OCI-LY3 (cell line): Measurements from ENCODE around the gene SRRM4.

Experiments used
- EZH2phosphoT487 ChIP-seq: fragments of 200-600 bp; shearing (Covaris generic); IDR thresholded peaks from 2 replicates; pipeline ENCODE4 v1.6.1; 2018; ENCODE audit warnings: antibody characterized with exemption, mixed run types, low read depth
- TF ChIP-seq, protein P1 (sequence below): fragments of 200-600, 300-600 bp; sonication (generic); IDR thresholded peaks from 2 replicates; pipeline ENCODE4 v1.5.1; 2014; ENCODE audit warnings: antibody characterized with exemption, low read length, low read depth

GRCh38 chr12:118964988-118965387, 16.4 kb upstream of the SRRM4 start:
- TF ChIP-seq, protein P1, sequence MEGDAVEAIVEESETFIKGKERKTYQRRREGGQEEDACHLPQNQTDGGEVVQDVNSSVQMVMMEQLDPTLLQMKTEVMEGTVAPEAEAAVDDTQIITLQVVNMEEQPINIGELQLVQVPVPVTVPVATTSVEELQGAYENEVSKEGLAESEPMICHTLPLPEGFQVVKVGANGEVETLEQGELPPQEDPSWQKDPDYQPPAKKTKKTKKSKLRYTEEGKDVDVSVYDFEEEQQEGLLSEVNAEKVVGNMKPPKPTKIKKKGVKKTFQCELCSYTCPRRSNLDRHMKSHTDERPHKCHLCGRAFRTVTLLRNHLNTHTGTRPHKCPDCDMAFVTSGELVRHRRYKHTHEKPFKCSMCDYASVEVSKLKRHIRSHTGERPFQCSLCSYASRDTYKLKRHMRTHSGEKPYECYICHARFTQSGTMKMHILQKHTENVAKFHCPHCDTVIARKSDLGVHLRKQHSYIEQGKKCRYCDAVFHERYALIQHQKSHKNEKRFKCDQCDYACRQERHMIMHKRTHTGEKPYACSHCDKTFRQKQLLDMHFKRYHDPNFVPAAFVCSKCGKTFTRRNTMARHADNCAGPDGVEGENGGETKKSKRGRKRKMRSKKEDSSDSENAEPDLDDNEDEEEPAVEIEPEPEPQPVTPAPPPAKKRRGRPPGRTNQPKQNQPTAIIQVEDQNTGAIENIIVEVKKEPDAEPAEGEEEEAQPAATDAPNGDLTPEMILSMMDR, result no peak
- no peak for TF ChIP-seq EZH2phosphoT487
